NB4 (cell line): ENCODE measurements around the gene IFNGR1.

ENCODE experiments used
- CTCF ChIP-seq: IDR thresholded peaks from one replicate; pipeline ENCODE4 v1.5.1; 2012; ENCODE audit warnings: low read depth, low read length
- POLR2A ChIP-seq: IDR thresholded peaks from 2 replicates; pipeline ENCODE4 v1.6.1; 2011; ENCODE audit warnings: mild to moderate bottlenecking; ENCODE audit not compliant: insufficient read length; ENCODE audit errors: extremely low read depth

DNA sequence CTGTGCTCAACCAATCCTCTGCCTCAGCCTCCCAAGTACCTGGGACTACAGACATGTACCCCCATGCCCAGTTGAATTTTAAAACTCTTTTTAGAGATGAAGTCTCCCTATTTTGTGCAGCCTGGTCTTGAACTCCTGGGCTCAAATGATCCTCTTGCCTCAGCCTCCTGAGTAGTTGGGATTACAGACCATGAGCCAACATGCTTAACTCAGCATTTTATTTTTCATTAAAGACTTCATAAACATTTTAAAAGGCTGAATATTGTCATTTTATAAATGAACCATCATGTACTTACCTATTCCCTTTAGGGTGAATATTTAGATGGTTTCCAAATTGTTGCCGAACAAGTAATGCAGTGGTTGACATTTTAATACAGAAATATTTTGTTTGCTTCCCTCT is 16.5 kb upstream of the IFNGR1 start:
- TF ChIP-seq POLR2A (no peak), CTCF (no peak)
